ENCODE measurements around the gene HIPK3.

The HIPK3 gene

GRCh38 chr11:33258631-33259205 is 1.5 kb downstream of the HIPK3 start:
- Histone ChIP-seq H3K36me3 (ENCODE audit: control insufficient read depth in 2 of 2, insufficient read depth in 1 of 2, low read length in 2 of 2) (no peaks in the 10 kb centered on the region), H3K27ac (ENCODE audit: extremely low read depth, low read depth, low read length) (peak overlapping the region; percentile 96), H3K9me3 (ENCODE audit: control insufficient read depth, insufficient read depth, low read depth, low read length) (no peaks in the 10 kb centered on the region), H3K4me1 (ENCODE audit: control insufficient read depth, insufficient read depth, low read length) (no peaks in the 10 kb centered on the region; the same call in 1 of the 2 replicates), H3K4me3 (ENCODE audit: low read depth, low read length) (peak overlapping the region; percentile 97)
- POLR2A ChIA-PET: interaction anchor here (0.6 kb wide), 1 partner anchor 22 kb away, joined by 4 read pairs; no protein-coding TSS in a partner anchor
- CTCF ChIA-PET: interaction anchor here (0.7 to 1.0 kb wide), 2 partner anchors 11 to 68 kb away, joined by 3 to 6 read pairs; no protein-coding TSS in a partner anchor
- TF ChIP-seq ZNF2 (tag by site-specific recombination; IDR thresholded peaks at IDR 0.05) (peak; percentile 13; the same call in 1 of the 2 replicates), KLF8 (tag by site-specific recombination; IDR thresholded peaks at IDR 0.05) (peak; percentile 24; the same call in 1 of the 2 replicates), ZNF24 (tag by site-specific recombination; IDR thresholded peaks at IDR 0.05) (0 out of 2 replicates have a peak, but pooled peaks have one; percentile 16), PRDM4 (tag by site-specific recombination; IDR thresholded peaks at IDR 0.05) (peak; percentile 96), ZNF623 (tag by site-specific recombination; IDR thresholded peaks at IDR 0.05) (no peak), GLIS1 (tag by site-specific recombination; IDR thresholded peaks at IDR 0.05) (0 out of 2 replicates have a peak, but pooled peaks have one; percentile 14), ZXDB (tag by site-specific recombination; IDR thresholded peaks at IDR 0.05) (peak; percentile 48; the same call in 1 of the 2 replicates), SP3 (tag by site-specific recombination; IDR thresholded peaks at IDR 0.05) (no peak), SP7 (tag by site-specific recombination; IDR thresholded peaks at IDR 0.05) (peak; percentile 46), ZNF488 (tag by site-specific recombination; IDR thresholded peaks at IDR 0.05) (no peak), ZNF341 (tag by site-specific recombination; IDR thresholded peaks at IDR 0.05; ENCODE audit: low read depth) (peak; percentile 91), ZSCAN18 (tag by site-specific recombination; IDR thresholded peaks at IDR 0.05) (no peak), ZNF18 (tag by site-specific recombination; IDR thresholded peaks at IDR 0.05) (no peak), ZNF266 (tag by site-specific recombination; IDR thresholded peaks at IDR 0.05; ENCODE audit: low read depth) (no peak), ZNF391 (tag by site-specific recombination; IDR thresholded peaks at IDR 0.05; ENCODE audit: borderline replicate concordance, low read depth) (no peak), ZNF416 (tag by site-specific recombination; IDR thresholded peaks at IDR 0.05) (no peak), ZNF133 (tag by site-specific recombination; IDR thresholded peaks at IDR 0.05) (no peak), ZFP69B (tag by site-specific recombination; IDR thresholded peaks at IDR 0.05) (no peak), WT1 (tag by site-specific recombination; IDR thresholded peaks at IDR 0.05) (0 out of 2 replicates have a peak, but pooled peaks have one; percentile 1), ATF2 (tag by site-specific recombination; IDR thresholded peaks at IDR 0.05; ENCODE audit: low read depth) (no peak), PATZ1 (tag by site-specific recombination; IDR thresholded peaks at IDR 0.05) (0 out of 2 replicates have a peak, but pooled peaks have one; percentile 7), KLF10 (tag by site-specific recombination; IDR thresholded peaks at IDR 0.05) (no peak), KLF9 (tag by site-specific recombination; IDR thresholded peaks at IDR 0.05; ENCODE audit: low read depth) (0 out of 2 replicates have a peak, but pooled peaks have one; percentile 5), ZNF596 (tag by site-specific recombination; IDR thresholded peaks at IDR 0.05) (no peak), HOXD13 (CRISPR knock-in tag; IDR thresholded peaks at IDR 0.05; ENCODE audit: borderline replicate concordance) (peak; percentile 34; the same call in 1 of the 2 replicates)
